Measurements from ENCODE around the gene PSAP.

The PSAP gene

GRCh38 chr10:71799112-71799511 is 51.9 kb downstream of the PSAP start:
- Histone ChIP-seq H2BK15ac (ENCODE audit: low read depth, poor library complexity, severe bottlenecking) (no peak overlapping the region), H3K4me1 (ENCODE audit: control insufficient read depth, insufficient read depth, low read depth, low read length) (no peaks in the 10 kb centered on the region), H2BK120ac (ENCODE audit: low read depth, low read length) (no peak overlapping the region), H2AK5ac (ENCODE audit: low read length, severe bottlenecking) (no peak overlapping the region), H3K9me3 (ENCODE audit: control insufficient read depth, low read length) (no peaks in the 10 kb centered on the region), H4K91ac (ENCODE audit: low read length) (no peak overlapping the region), H3K4me3 (ENCODE audit: insufficient read depth in 1 of 2, low read depth in 1 of 2, low read length in 2 of 2) (no peak overlapping the region), H2BK12ac (ENCODE audit: low read length in 2 of 2) (no peak overlapping the region), H3K27me3 (ENCODE audit: control insufficient read depth in 1 of 2, insufficient read depth in 1 of 2, low read length in 2 of 2) (peaks cover 6 to 29% of the 10 kb centered on the region in 2 experiments), H3K79me1 (replicated peaks; ENCODE audit: low read length, poor library complexity, severe bottlenecking) (no peaks in the 10 kb centered on the region), H3K4me2 (ENCODE audit: low read length, poor library complexity, severe bottlenecking) (no peak overlapping the region), H2BK5ac (ENCODE audit: low read depth, low read length, poor library complexity, severe bottlenecking) (no peak overlapping the region), H3K27ac (ENCODE audit: low read length, poor library complexity, severe bottlenecking) (no peak overlapping the region), H3K14ac (ENCODE audit: low read length in 2 of 2) (no peak overlapping the region), H3K4ac (ENCODE audit: low read depth in 1 of 2, low read length in 2 of 2) (no peak overlapping the region), H4K8ac (ENCODE audit: low read length) (no peak overlapping the region), H3K18ac (ENCODE audit: low read depth in 1 of 2, low read length in 2 of 2) (no peak overlapping the region), H3K36me3 (ENCODE audit: control insufficient read depth in 1 of 2, insufficient read depth in 2 of 2, low read depth in 1 of 2, low read length in 2 of 2) (no peaks in the 10 kb centered on the region), H2AFZ (ENCODE audit: low read depth, low read length) (no peak overlapping the region), H3K9ac (ENCODE audit: low read length) (no peak overlapping the region), H3K23ac (ENCODE audit: low read length in 2 of 2) (no peak overlapping the region)
- WGBS: 66% methylated on average over 10 of the region's 10 CpGs
- no peak for DNase-seq

- DNase-seq: no peak
- H3K18ac ChIP-seq (ENCODE audit: low read depth in 1 of 2, low read length in 2 of 2): no peak overlapping the region
- no peak overlapping the region for H2AK5ac ChIP-seq (ENCODE audit: low read length, severe bottlenecking)
- H3K27me3 ChIP-seq (ENCODE audit: control insufficient read depth in 1 of 2, insufficient read depth in 1 of 2, low read length in 2 of 2): peaks cover 11 to 29% of the 10 kb centered on the region in 2 experiments
- H3K14ac ChIP-seq (ENCODE audit: low read length in 2 of 2): no peak overlapping the region
- H3K9ac ChIP-seq (ENCODE audit: low read length): no peak overlapping the region
- H3K9me3 ChIP-seq (ENCODE audit: control insufficient read depth, low read length): no peaks in the 10 kb centered on the region
- H3K27ac ChIP-seq (ENCODE audit: low read length, poor library complexity, severe bottlenecking): no peak overlapping the region
- H2BK12ac ChIP-seq (ENCODE audit: low read length in 2 of 2): no peak overlapping the region
- H2BK15ac ChIP-seq (ENCODE audit: low read depth, poor library complexity, severe bottlenecking): no peak overlapping the region
- H2BK120ac ChIP-seq (ENCODE audit: low read depth, low read length): no peak overlapping the region
- no peak overlapping the region for H3K23ac ChIP-seq (ENCODE audit: low read length in 2 of 2)
- no peaks in the 10 kb centered on the region for H3K4me1 ChIP-seq (ENCODE audit: control insufficient read depth, insufficient read depth, low read depth, low read length)
- no peak overlapping the region for H4K91ac ChIP-seq (ENCODE audit: low read length)
- H3K4ac ChIP-seq (ENCODE audit: low read depth in 1 of 2, low read length in 2 of 2): no peak overlapping the region
- no peak overlapping the region for H3K4me2 ChIP-seq (ENCODE audit: low read length, poor library complexity, severe bottlenecking)
- WGBS: 88% methylated on average over 6 of the region's 6 CpGs
- H3K36me3 ChIP-seq (ENCODE audit: control insufficient read depth in 1 of 2, insufficient read depth in 2 of 2, low read depth in 1 of 2, low read length in 2 of 2): no peaks in the 10 kb centered on the region
- H2BK5ac ChIP-seq (ENCODE audit: low read depth, low read length, poor library complexity, severe bottlenecking): no peak overlapping the region
- no peak overlapping the region for H4K8ac ChIP-seq (ENCODE audit: low read length)
- H3K4me3 ChIP-seq (ENCODE audit: insufficient read depth in 1 of 2, low read depth in 1 of 2, low read length in 2 of 2): no peak overlapping the region
- no peak overlapping the region for H2AFZ ChIP-seq (ENCODE audit: low read depth, low read length)
- H3K79me1 ChIP-seq (replicated peaks; ENCODE audit: low read length, poor library complexity, severe bottlenecking): no peaks in the 10 kb centered on the region
Measured at GRCh38 chr10:71798308-71798624, 52.8 kb downstream of the PSAP start.

- no peak overlapping the region for H3K4ac ChIP-seq (ENCODE audit: low read depth in 1 of 2, low read length in 2 of 2)
- H3K36me3 ChIP-seq (ENCODE audit: control insufficient read depth in 1 of 2, insufficient read depth in 2 of 2, low read depth in 1 of 2, low read length in 2 of 2): no peaks in the 10 kb centered on the region
- H3K79me1 ChIP-seq (replicated peaks; ENCODE audit: low read length, poor library complexity, severe bottlenecking): no peaks in the 10 kb centered on the region
- H3K4me1 ChIP-seq (ENCODE audit: control insufficient read depth, insufficient read depth, low read depth, low read length): no peaks in the 10 kb centered on the region
- no peak overlapping the region for H3K9ac ChIP-seq (ENCODE audit: low read length)
- peaks cover 15 to 23% of the 10 kb centered on the region in 2 experiments for H3K27me3 ChIP-seq (ENCODE audit: control insufficient read depth in 1 of 2, insufficient read depth in 1 of 2, low read length in 2 of 2)
- H3K23ac ChIP-seq (ENCODE audit: low read length in 2 of 2): no peak overlapping the region
- no peak for DNase-seq
- no peaks in the 10 kb centered on the region for H3K9me3 ChIP-seq (ENCODE audit: control insufficient read depth, low read length)
- H3K27ac ChIP-seq (ENCODE audit: low read length, poor library complexity, severe bottlenecking): no peak overlapping the region
- H2BK15ac ChIP-seq (ENCODE audit: low read depth, poor library complexity, severe bottlenecking): no peak overlapping the region
- no peak overlapping the region for H3K14ac ChIP-seq (ENCODE audit: low read length in 2 of 2)
- H2AK5ac ChIP-seq (ENCODE audit: low read length, severe bottlenecking): no peak overlapping the region
- H4K91ac ChIP-seq (ENCODE audit: low read length): no peak overlapping the region
- no peak overlapping the region for H3K18ac ChIP-seq (ENCODE audit: low read depth in 1 of 2, low read length in 2 of 2)
- H2BK5ac ChIP-seq (ENCODE audit: low read depth, low read length, poor library complexity, severe bottlenecking): no peak overlapping the region
- 85% methylated on average over 10 of the region's 10 CpGs for WGBS
- no peak overlapping the region for H2AFZ ChIP-seq (ENCODE audit: low read depth, low read length)
- no peak overlapping the region for H3K4me2 ChIP-seq (ENCODE audit: low read length, poor library complexity, severe bottlenecking)
- no peak overlapping the region for H2BK12ac ChIP-seq (ENCODE audit: low read length in 2 of 2)
- H4K8ac ChIP-seq (ENCODE audit: low read length): no peak overlapping the region
- H2BK120ac ChIP-seq (ENCODE audit: low read depth, low read length): no peak overlapping the region
- no peak overlapping the region for H3K4me3 ChIP-seq (ENCODE audit: insufficient read depth in 1 of 2, low read depth in 1 of 2, low read length in 2 of 2)
Measured at GRCh38 chr10:71797533-71798307, 53.3 kb downstream of the PSAP start.

- no peak overlapping the region for H3K4me2 ChIP-seq (ENCODE audit: low read length, poor library complexity, severe bottlenecking)
- no peak overlapping the region for H2AK5ac ChIP-seq (ENCODE audit: low read length, severe bottlenecking)
- H3K79me1 ChIP-seq (replicated peaks; ENCODE audit: low read length, poor library complexity, severe bottlenecking): no peaks in the 10 kb centered on the region
- peaks cover 15 to 17% of the 10 kb centered on the region in 2 experiments for H3K27me3 ChIP-seq (ENCODE audit: control insufficient read depth in 1 of 2, insufficient read depth in 1 of 2, low read length in 2 of 2)
- H3K14ac ChIP-seq (ENCODE audit: low read length in 2 of 2): no peak overlapping the region
- no peaks in the 10 kb centered on the region for H3K4me1 ChIP-seq (ENCODE audit: control insufficient read depth, insufficient read depth, low read depth, low read length)
- no peak overlapping the region for H3K4me3 ChIP-seq (ENCODE audit: insufficient read depth in 1 of 2, low read depth in 1 of 2, low read length in 2 of 2)
- no peaks in the 10 kb centered on the region for H3K9me3 ChIP-seq (ENCODE audit: control insufficient read depth, low read length)
- H2BK5ac ChIP-seq (ENCODE audit: low read depth, low read length, poor library complexity, severe bottlenecking): no peak overlapping the region
- H4K91ac ChIP-seq (ENCODE audit: low read length): no peak overlapping the region
- no peak for DNase-seq
- no peak overlapping the region for H2BK12ac ChIP-seq (ENCODE audit: low read length in 2 of 2)
- H3K36me3 ChIP-seq (ENCODE audit: control insufficient read depth in 1 of 2, insufficient read depth in 2 of 2, low read depth in 1 of 2, low read length in 2 of 2): no peaks in the 10 kb centered on the region
- no peak overlapping the region for H2AFZ ChIP-seq (ENCODE audit: low read depth, low read length)
- H3K27ac ChIP-seq (ENCODE audit: low read length, poor library complexity, severe bottlenecking): no peak overlapping the region
- no peak overlapping the region for H3K4ac ChIP-seq (ENCODE audit: low read depth in 1 of 2, low read length in 2 of 2)
- no peak overlapping the region for H3K18ac ChIP-seq (ENCODE audit: low read depth in 1 of 2, low read length in 2 of 2)
- no peak overlapping the region for H3K23ac ChIP-seq (ENCODE audit: low read length in 2 of 2)
- no peak overlapping the region for H3K9ac ChIP-seq (ENCODE audit: low read length)
- H2BK15ac ChIP-seq (ENCODE audit: low read depth, poor library complexity, severe bottlenecking): no peak overlapping the region
- no peak overlapping the region for H4K8ac ChIP-seq (ENCODE audit: low read length)
- WGBS: 74% methylated on average over 7 of the region's 7 CpGs
- H2BK120ac ChIP-seq (ENCODE audit: low read depth, low read length): no peak overlapping the region
Measured at GRCh38 chr10:71796749-71797405, 54.2 kb downstream of the PSAP start.

Data from mesenchymal stem cell (in vitro differentiated cells and primary cell).